Hematopoietic multipotent progenitor cell treated with erythropoietin and hydrocortisone succinate and interleukin-3 and kit ligand, for 15 days (in vitro differentiated cells): ENCODE data around the gene VASP.

Source experiments
- DNase-seq: peaks from one replicate; pipeline ENCODE4 v3.0.0-alpha.2; 2015; ENCODE audit warnings: low spot score

Gene VASP

GRCh38 chr19:45473682-45474605 lies 33.3 kb upstream of the VASP start:
- DNase-seq: no peak

- DNase-seq: no peak
These were observed 32.4 kb upstream of the VASP start for GRCh38 chr19:45474606-45475521.

- DNase-seq: no peak
These were observed 31.6 kb upstream of the VASP start for GRCh38 chr19:45475537-45476291.

GRCh38 chr19:45476304-45476703 lies 31.0 kb upstream of the VASP start:
- no peak for DNase-seq

- DNase-seq: no peak
These were observed 30.1 kb upstream of the VASP start for GRCh38 chr19:45477186-45477585.

GRCh38 chr19:45477713-45478453 lies 29.4 kb upstream of the VASP start:
- DNase-seq: no peak

- peak; percentile 92 for DNase-seq
These were observed 28.6 kb upstream of the VASP start for GRCh38 chr19:45478454-45479238.

GRCh38 chr19:45483033-45483432 lies 24.2 kb upstream of the VASP start:
- no peak for DNase-seq

GRCh38 chr19:45484273-45484945 lies 22.9 kb upstream of the VASP start:
- DNase-seq: no peak

GRCh38 chr19:45485305-45486077 lies 21.8 kb upstream of the VASP start:
- DNase-seq: peak; percentile 96

GRCh38 chr19:45488708-45489107 lies 18.6 kb upstream of the VASP start:
- DNase-seq: no peak

- no peak for DNase-seq
These were observed 17.9 kb upstream of the VASP start for GRCh38 chr19:45489216-45489855.

GRCh38 chr19:45492137-45492626 lies 15.1 kb upstream of the VASP start:
- no peak for DNase-seq

GRCh38 chr19:45492627-45493470 lies 14.4 kb upstream of the VASP start:
- DNase-seq: peak; percentile 23

GRCh38 chr19:45494261-45494916 lies 12.9 kb upstream of the VASP start:
- no peak for DNase-seq

- no peak for DNase-seq
These were observed 12.1 kb upstream of the VASP start for GRCh38 chr19:45495178-45495577.

- no peak for DNase-seq
These were observed 10.8 kb upstream of the VASP start for GRCh38 chr19:45496349-45496953.
